Naive B cell (primary cell): ENCODE measurements around the gene FBRSL1. TPM values are rescaled to one million over a fixed set of nuclear protein-coding genes. Genes with fewer than 3 reads are reported as not detected.
"Not testable (repeated sequence)": the region's sequence is repeated elsewhere in the genome, so short reads cannot be mapped to it uniquely, and the experiment has no call there.

Source experiments
- ATAC-seq, 2 donors: fragments of 150-1000 bp; cut with Tn5 transposase; 2 replicates each; pipeline ENCODE4 v1.10.0; 2021; ENCODE audit warnings: low read depth in 2 of 2, mild to moderate bottlenecking in 2 of 2, moderate library complexity in 2 of 2
- DNase-seq: peaks from one replicate; pipeline ENCODE4 v3.0.0; 2022
- H3K27ac Mint-ChIP-seq, 6 donors: one replicate each; pipeline ENCODE4 v1.8.0; 2020 to 2022; ENCODE audit warnings: mild to moderate bottlenecking in 6 of 6, mixed read lengths in 6 of 6, moderate library complexity in 5 of 6, inconsistent platforms in 2 of 6
- H3K27me3 Mint-ChIP-seq, 3 donors: one replicate each; pipeline ENCODE4 v1.8.0; 2021 to 2022; ENCODE audit warnings: mixed read lengths in 3 of 3, mild to moderate bottlenecking in 1 of 3
- H3K36me3 Mint-ChIP-seq, 2 donors: one replicate each; pipeline ENCODE4 v1.8.0; 2020 to 2022; ENCODE audit warnings: mixed read lengths in 2 of 2, inconsistent platforms in 1 of 2, mild to moderate bottlenecking in 1 of 2
- H3K4me1 Mint-ChIP-seq, 3 donors: one replicate each; pipeline ENCODE4 v1.8.0; 2020 to 2022; ENCODE audit warnings: mixed read lengths in 3 of 3, inconsistent platforms in 1 of 3, mild to moderate bottlenecking in 1 of 3, moderate library complexity in 1 of 3
- H3K4me3 Mint-ChIP-seq, 8 donors: one replicate each; pipeline ENCODE4 v1.8.0; 2020 to 2022; ENCODE audit warnings: mild to moderate bottlenecking in 8 of 8, mixed read lengths in 8 of 8, moderate library complexity in 8 of 8, inconsistent platforms in 2 of 8
- H3K9me3 Mint-ChIP-seq, 7 donors: one replicate each; pipeline ENCODE4 v1.8.0; 2020 to 2022; ENCODE audit warnings: mixed read lengths in 7 of 7, mild to moderate bottlenecking in 5 of 7, inconsistent platforms in 2 of 7, moderate library complexity in 1 of 7
- polyA plus RNA-seq, 6 donors: library from polyadenylated mRNA; unstranded; fragments of 300-500 nt; fragmentation: Illumina TruSeq; gene quantifications; one replicate each; pipeline ENCODE4 v1.2.3, GENCODE V29; 2021; ENCODE audit warnings: low read depth in 6 of 6

FBRSL1 gene
- polyA plus RNA-seq, 6 donors from 2014 or later = 0.60 to 5.8 (median 2.9) TPM

- Mint-ChIP-seq H3K9me3 (no peaks in the 10 kb centered on the region), H3K27ac (no peak overlapping the region), H3K4me1 (peaks cover 3 to 11% (median 8%) of the 10 kb centered on the region in 3 donors), H3K4me3 (no peak overlapping the region), H3K27me3 (no peaks in the 10 kb centered on the region), H3K36me3 (no peaks in the 10 kb centered on the region)
- ATAC-seq = no peak
- no peak for DNase-seq
Observed at GRCh38 chr12:132529156-132529839, 39.3 kb downstream of the FBRSL1 start.

DNA sequence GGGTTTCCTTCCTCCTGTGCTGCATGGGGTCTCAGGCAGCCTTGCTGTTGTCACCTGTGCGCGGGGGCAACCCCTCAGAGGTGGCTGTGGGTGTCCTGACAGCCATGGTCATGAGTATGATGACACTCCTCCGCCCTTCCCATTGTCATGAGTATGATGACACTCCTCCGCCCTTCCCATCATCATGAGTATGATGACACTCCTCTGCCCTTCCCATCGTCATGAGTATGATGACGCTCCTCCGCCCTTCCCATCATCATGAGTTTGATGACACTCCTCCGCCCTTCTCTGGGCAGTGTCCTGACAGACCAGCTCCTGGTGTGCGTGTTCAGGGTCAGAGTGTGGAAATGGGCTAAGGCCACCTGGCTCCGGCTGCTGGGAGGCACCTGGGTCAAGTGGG is 40.0 kb downstream of the FBRSL1 start:
- Mint-ChIP-seq H3K27ac (peak overlapping the region in 2 of 6 donors; percentile 42 to 66), H3K4me3 (no peak overlapping the region), H3K36me3 (peaks cover 0 to 1% of the 10 kb centered on the region in 2 donors), H3K4me1 (peaks cover 3 to 11% (median 9%) of the 10 kb centered on the region in 3 donors), H3K9me3 (no peaks in the 10 kb centered on the region), H3K27me3 (no peaks in the 10 kb centered on the region)
- DNase-seq (no peak), ATAC-seq (no peak)

DNA sequence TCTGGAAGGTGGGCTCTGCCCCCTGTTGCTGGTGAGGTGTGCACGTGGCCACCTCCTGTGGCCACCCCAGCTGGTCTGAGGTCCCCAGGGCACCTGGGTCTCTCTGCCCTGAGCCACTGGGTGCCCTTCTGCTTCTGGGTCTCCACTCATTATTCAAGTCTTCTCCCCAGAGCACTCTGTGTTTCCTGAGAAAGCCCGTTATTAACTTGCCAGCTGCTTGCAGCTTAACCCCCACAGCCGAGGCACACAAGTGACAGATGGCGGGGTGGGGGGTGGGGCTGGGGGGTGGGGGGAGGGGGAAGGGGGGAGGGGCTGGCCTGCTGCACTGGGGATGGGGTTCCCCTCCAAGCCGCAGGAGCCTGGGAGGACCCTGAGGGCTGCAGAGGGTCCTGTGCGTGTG is 40.5 kb downstream of the FBRSL1 start:
- H3K36me3 Mint-ChIP-seq = peaks cover 0 to 7% of the 10 kb centered on the region in 2 donors
- H3K4me3 Mint-ChIP-seq = no peak overlapping the region
- H3K9me3 Mint-ChIP-seq = peaks cover 0 to 5% (median 0%) of the 10 kb centered on the region in 7 donors
- ATAC-seq = no peak
- H3K4me1 Mint-ChIP-seq = peaks cover 6 to 16% (median 13%) of the 10 kb centered on the region in 3 donors
- no peak for DNase-seq
- peak overlapping the region in 2 of 6 donors; percentile 42 to 62 for H3K27ac Mint-ChIP-seq
- H3K27me3 Mint-ChIP-seq = no peaks in the 10 kb centered on the region

DNA sequence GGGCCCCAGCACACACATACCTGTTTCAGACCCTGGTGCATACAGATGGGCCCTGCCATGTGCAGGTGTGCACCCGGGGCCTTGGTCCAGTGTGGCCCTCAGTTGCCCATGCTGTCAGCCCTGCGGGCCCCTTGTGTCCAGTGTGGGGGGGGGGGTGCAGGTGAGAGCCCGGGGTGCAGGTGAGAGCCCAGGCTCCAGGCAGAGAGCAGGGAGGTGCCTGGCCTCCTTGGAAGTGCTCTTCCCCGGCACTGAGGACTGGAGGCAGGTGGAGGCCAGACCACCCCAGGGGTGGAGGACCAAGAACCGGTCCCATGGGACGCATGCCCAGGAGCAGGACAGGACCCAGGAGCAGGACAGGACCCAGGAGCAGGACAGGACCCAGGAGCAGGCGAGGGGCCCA is 40.9 kb downstream of the FBRSL1 start:
- H3K36me3 Mint-ChIP-seq = peaks cover 0 to 11% of the 10 kb centered on the region in 2 donors
- no peak overlapping the region for H3K27ac Mint-ChIP-seq
- H3K4me3 Mint-ChIP-seq = no peak overlapping the region
- no peaks in the 10 kb centered on the region for H3K27me3 Mint-ChIP-seq
- DNase-seq = no peak
- peaks cover 0 to 9% (median 3%) of the 10 kb centered on the region in 7 donors for H3K9me3 Mint-ChIP-seq
- ATAC-seq = no peak
- peaks cover 7 to 19% (median 16%) of the 10 kb centered on the region in 3 donors for H3K4me1 Mint-ChIP-seq

DNA sequence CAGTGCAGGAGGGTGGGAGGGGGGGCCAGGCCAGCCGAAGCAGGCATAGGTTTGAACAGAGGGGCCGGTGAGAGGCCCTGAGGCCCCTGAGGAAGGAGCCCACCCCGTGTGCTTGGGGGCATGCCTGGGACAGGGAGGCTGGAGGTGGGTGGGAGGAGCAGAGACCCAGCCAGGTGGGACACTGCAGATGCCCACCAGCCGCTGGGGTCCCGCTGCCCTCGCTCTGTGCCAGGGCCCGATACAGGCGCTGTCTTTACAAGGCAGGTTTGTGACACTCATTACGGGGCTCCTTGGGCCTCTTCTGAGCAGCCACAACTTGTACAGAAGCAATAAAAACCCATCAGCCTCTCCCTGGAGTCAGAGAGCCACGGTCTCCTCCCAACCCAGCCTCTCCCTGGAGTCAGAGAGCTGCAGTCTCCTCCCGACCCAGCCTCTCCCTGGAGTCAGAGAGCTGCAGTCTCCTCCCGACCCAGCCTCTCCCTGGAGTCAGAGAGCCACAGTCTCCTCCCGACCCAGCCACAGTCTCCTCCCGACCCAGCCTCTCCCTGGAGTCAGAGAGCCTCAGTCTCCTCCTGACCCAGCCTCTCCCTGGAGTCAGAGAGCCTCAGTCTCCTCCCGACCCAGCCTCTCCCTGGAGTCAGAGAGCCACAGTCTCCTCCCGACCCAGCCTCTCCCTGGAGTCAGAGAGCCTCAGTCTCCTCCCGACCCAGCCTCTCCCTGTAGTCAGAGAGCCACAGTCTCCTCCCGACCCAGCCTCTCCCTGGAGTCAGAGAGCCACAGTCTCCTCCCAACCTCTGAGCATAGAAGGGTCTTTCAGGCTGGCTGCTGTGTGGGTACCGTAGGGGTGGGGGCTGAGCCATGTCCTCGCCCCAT is 43.0 kb downstream of the FBRSL1 start:
- not testable (repeated sequence) for H3K27ac Mint-ChIP-seq, H3K4me3 Mint-ChIP-seq, H3K27me3 Mint-ChIP-seq, DNase-seq, ATAC-seq
- Mint-ChIP-seq H3K36me3 (peaks cover 0 to 11% of the 10 kb centered on the region in 2 donors), H3K9me3 (peaks cover 0 to 17% (median 5%) of the 10 kb centered on the region in 7 donors), H3K4me1 (peaks cover 7 to 30% (median 23%) of the 10 kb centered on the region in 3 donors)

- peaks cover 0 to 11% of the 10 kb centered on the region in 2 donors for H3K36me3 Mint-ChIP-seq
- peaks cover 0 to 17% (median 5%) of the 10 kb centered on the region in 7 donors for H3K9me3 Mint-ChIP-seq
- ATAC-seq = no peak
- peak overlapping the region in 1 of 6 donors; percentile 97 for H3K27ac Mint-ChIP-seq
- H3K4me1 Mint-ChIP-seq = peaks cover 7 to 30% (median 23%) of the 10 kb centered on the region in 3 donors
- H3K4me3 Mint-ChIP-seq = peak overlapping the region in 2 of 8 donors; percentile 6 to 8
- no peaks in the 10 kb centered on the region for H3K27me3 Mint-ChIP-seq
- DNase-seq = no peak
Observed at GRCh38 chr12:132533584-132533958, 43.6 kb downstream of the FBRSL1 start.

DNA sequence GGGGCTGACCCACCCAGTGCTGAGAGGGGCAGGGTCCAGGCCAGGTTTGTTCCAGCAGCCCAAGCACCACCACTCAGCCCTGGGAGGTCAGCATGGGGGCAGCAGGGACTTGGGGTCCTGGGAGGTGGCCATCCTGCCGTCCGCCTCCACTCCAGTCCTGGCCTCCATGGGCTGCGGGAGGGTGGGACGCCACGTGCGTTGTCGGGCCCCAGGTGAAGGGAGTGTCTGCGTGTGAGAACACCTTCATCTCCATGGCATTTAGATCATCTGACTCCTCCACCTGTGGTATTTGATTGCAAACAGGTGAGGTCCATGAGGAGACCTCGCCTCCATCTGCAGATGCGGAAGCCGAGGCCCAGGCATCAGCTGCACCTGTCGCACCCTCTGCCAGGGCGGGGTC is 44.1 kb downstream of the FBRSL1 start:
- H3K36me3 Mint-ChIP-seq = peaks cover 0 to 11% of the 10 kb centered on the region in 2 donors
- ATAC-seq (no peak), DNase-seq (no peak)
- no peak overlapping the region for H3K27ac Mint-ChIP-seq
- H3K9me3 Mint-ChIP-seq = peaks cover 0 to 17% (median 5%) of the 10 kb centered on the region in 7 donors
- no peaks in the 10 kb centered on the region for H3K27me3 Mint-ChIP-seq
- H3K4me3 Mint-ChIP-seq = no peak overlapping the region
- peaks cover 7 to 30% (median 23%) of the 10 kb centered on the region in 3 donors for H3K4me1 Mint-ChIP-seq

GRCh38 chr12:132535019-132535418 is 45.1 kb downstream of the FBRSL1 start:
- Mint-ChIP-seq H3K27ac (peak overlapping the region in 1 of 6 donors; percentile 74), H3K4me1 (peaks cover 7 to 26% (median 19%) of the 10 kb centered on the region in 3 donors), H3K36me3 (peaks cover 0 to 11% of the 10 kb centered on the region in 2 donors), H3K9me3 (peaks cover 0 to 17% (median 5%) of the 10 kb centered on the region in 7 donors), H3K4me3 (peak overlapping the region in 1 of 8 donors; percentile 17), H3K27me3 (no peaks in the 10 kb centered on the region)
- no peak for DNase-seq
- no peak for ATAC-seq

DNA sequence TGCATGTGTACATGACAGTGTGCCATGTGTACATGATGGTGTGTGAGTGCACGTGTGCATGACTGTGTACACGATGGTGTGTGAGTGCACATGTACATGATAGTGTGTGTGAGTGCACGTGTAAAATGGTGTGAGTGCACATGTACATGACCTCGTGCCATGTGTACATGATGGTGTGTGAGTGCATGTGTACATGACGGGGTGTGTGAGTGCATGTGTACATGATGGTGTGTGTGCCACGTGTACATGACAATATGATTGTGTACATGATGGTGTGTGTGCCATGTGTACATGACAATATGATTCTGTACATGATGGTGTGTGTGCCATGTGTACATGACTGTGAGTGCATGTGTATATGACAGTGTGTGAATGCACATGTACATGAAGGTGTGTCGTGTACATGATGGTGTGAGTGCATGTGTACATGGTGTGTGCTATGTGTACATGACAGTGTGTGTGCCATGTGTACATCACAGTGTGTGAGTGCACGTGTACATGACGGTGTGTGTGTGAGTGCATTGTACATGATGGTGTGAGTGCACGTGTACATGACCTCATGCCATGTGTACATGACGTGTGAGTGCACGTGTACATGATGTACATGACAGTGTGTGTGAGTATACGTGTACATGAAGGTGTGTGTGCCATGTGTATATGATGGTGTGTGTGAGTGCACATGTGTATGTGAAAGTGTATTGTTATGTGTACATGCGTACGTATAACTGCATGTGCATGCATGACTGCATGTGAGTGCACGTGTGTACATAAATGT is 46.3 kb downstream of the FBRSL1 start:
- no peak overlapping the region for H3K4me3 Mint-ChIP-seq
- H3K27me3 Mint-ChIP-seq = no peaks in the 10 kb centered on the region
- H3K9me3 Mint-ChIP-seq = peaks cover 0 to 17% (median 5%) of the 10 kb centered on the region in 7 donors
- peaks cover 7 to 28% (median 15%) of the 10 kb centered on the region in 3 donors for H3K4me1 Mint-ChIP-seq
- no peak for DNase-seq
- no peak for ATAC-seq
- H3K36me3 Mint-ChIP-seq = peaks cover 0 to 11% of the 10 kb centered on the region in 2 donors
- H3K27ac Mint-ChIP-seq = peak overlapping the region in 3 of 6 donors; percentile 19 to 71 (median 34)

DNA sequence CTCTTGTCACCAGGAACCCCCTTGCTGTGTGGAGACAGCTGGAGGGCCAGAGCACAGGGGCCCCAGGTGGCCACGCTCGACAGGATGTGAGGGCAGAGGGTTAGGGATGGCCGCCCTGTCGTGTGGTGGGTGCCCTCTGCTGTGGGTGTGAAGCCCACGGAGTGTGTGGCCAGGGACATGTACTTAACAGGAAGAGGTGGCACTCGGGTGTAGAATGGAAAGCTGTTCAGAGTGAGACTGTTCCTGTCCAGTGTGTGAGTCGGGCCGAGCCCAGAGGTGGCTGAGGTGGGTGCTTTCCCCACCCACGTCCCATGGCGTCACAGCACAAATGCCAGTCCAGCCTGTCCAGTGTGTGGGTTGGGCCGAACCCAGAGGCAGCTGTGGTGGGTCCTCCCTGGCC is 47.1 kb downstream of the FBRSL1 start:
- H3K4me3 Mint-ChIP-seq = no peak overlapping the region
- DNase-seq (no peak), ATAC-seq (no peak)
- peaks cover 4 to 28% (median 15%) of the 10 kb centered on the region in 3 donors for H3K4me1 Mint-ChIP-seq
- peak overlapping the region in 2 of 6 donors; percentile 19 to 71 for H3K27ac Mint-ChIP-seq
- H3K9me3 Mint-ChIP-seq = peaks cover 0 to 17% (median 5%) of the 10 kb centered on the region in 7 donors
- peaks cover 0 to 11% of the 10 kb centered on the region in 2 donors for H3K36me3 Mint-ChIP-seq
- H3K27me3 Mint-ChIP-seq = no peaks in the 10 kb centered on the region

DNA sequence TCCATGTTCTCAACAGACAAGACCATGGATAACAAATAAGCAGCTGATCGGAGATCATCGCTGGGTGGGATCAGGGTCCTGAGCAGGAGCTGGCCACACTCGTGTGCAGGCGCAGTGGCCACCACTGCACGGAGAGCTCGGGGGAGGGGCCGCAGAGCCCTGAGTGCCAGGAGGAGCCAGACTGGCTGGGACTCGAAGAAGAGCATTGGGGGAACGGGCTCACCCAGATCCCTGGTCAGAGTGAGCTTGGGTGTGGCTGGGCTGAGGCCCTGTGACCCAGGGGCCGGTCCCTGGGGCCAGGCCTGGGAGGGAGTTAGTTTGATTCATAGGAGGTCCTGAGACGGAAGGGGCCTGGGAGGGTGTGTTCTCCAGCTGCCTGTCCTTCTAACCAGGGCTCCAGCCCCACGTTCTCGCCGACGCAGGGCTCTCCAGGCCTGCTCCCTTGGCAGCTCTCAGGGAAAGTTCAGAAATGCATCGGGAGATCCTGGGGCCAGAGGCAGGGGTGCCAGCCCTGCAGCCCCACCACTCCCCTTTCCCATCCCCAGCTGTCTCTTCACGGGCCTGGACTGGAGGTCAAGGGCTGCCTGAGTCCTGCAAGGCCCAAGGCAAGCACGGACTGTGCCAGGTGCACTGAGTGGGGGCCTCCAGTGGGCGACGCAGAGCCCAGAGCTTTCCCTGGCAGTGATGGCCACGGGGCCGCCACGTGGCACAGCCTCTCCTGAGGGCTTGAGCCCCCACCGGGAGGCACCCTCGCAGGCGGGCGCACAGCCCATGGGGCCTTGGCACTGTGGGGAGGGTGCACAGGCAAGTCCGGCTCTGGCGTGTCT is 48.1 kb downstream of the FBRSL1 start:
- ATAC-seq = no peak
- Mint-ChIP-seq H3K27ac (no peak overlapping the region), H3K4me1 (peaks cover 4 to 28% (median 15%) of the 10 kb centered on the region in 3 donors), H3K4me3 (peak overlapping the region in 1 of 8 donors; percentile 70), H3K27me3 (no peaks in the 10 kb centered on the region), H3K36me3 (peaks cover 0 to 11% of the 10 kb centered on the region in 2 donors), H3K9me3 (peaks cover 0 to 17% (median 5%) of the 10 kb centered on the region in 7 donors)
- DNase-seq = no peak

- H3K36me3 Mint-ChIP-seq = peaks cover 0 to 11% of the 10 kb centered on the region in 2 donors
- H3K27ac Mint-ChIP-seq = no peak overlapping the region
- no peak for DNase-seq
- H3K27me3 Mint-ChIP-seq = no peaks in the 10 kb centered on the region
- H3K4me1 Mint-ChIP-seq = peaks cover 4 to 24% (median 15%) of the 10 kb centered on the region in 3 donors
- no peak for ATAC-seq
- no peak overlapping the region for H3K4me3 Mint-ChIP-seq
- H3K9me3 Mint-ChIP-seq = peaks cover 0 to 17% (median 5%) of the 10 kb centered on the region in 7 donors
Observed at GRCh38 chr12:132538663-132538990, 48.7 kb downstream of the FBRSL1 start.
